H1 (cell line): Measurements from ENCODE around the gene ARNT2. TPM values are rescaled to one million over a fixed set of nuclear protein-coding genes. Genes with fewer than 3 reads are reported as not detected.

Experiments
- CTCF ChIA-PET: fragments of 300-600 bp; sonication (Branson Sonifier 250); formaldehyde crosslinking; loops from one replicate; lab custom pipeline; 2021; ENCODE audit not compliant: partially characterized antibody; lab: Charles Lee
- POLR2A ChIA-PET: fragments of 300-600 bp; sonication (Branson Sonifier 250); formaldehyde crosslinking; loops from one replicate; lab custom pipeline; 2021; ENCODE audit warnings: inconsistent platforms; ENCODE audit not compliant: partially characterized antibody; lab: Charles Lee
- DNase-seq, 2 experiments: peaks; one replicate each; pipeline versions ENCODE4 v3.0.0 to v3.0.0-alpha.2; 2010 to 2022; ENCODE audit warnings: low spot score in 2 of 2, low read depth in 1 of 2, mixed read lengths in 1 of 2
- FAIRE-seq: peaks from 2 replicates; lab custom pipeline; 2011; peaks lifted over from hg19 to GRCh38; lab: Jason Lieb, UNC
- H2AFZ ChIP-seq: 2 replicates; pipeline ENCODE4 v1.8.1; 2012; ENCODE audit warnings: low read length, inconsistent platforms
- H2AK5ac ChIP-seq: 2 replicates; pipeline ENCODE4 v1.6.1; 2013; ENCODE audit warnings: low read depth, low read length
- H2BK120ac ChIP-seq: replicated peaks from 2 replicates; pipeline ENCODE3; 2013; ENCODE audit warnings: low read depth, low read length, inconsistent platforms
- H2BK12ac ChIP-seq: 2 replicates; pipeline ENCODE4 v1.6.1; 2013; ENCODE audit warnings: low read depth, low read length
- H2BK15ac ChIP-seq: 2 replicates; pipeline ENCODE4 v1.6.1; 2013; ENCODE audit warnings: low read length
- H2BK20ac ChIP-seq: 2 replicates; pipeline ENCODE4 v1.6.1; 2013; ENCODE audit warnings: low read length
- H2BK5ac ChIP-seq: 2 replicates; pipeline ENCODE4 v1.6.1; 2013; ENCODE audit warnings: low read depth, low read length
- H3K14ac ChIP-seq: 2 replicates; pipeline ENCODE4 v1.6.1; 2013; ENCODE audit warnings: inconsistent platforms; ENCODE audit not compliant: insufficient read length
- H3K18ac ChIP-seq: 2 replicates; pipeline ENCODE4 v1.6.1; 2013; ENCODE audit warnings: low read length; ENCODE audit errors: extremely low read depth
- H3K23ac ChIP-seq: 2 replicates; pipeline ENCODE4 v1.6.1; 2013; ENCODE audit warnings: inconsistent platforms; ENCODE audit not compliant: insufficient read length
- H3K23me2 ChIP-seq: 2 replicates; pipeline ENCODE4 v1.6.1; 2013; ENCODE audit warnings: low read depth, low read length
- H3K27ac ChIP-seq: 2 replicates; pipeline ENCODE4 v1.6.1; 2011; ENCODE audit warnings: low read depth, low read length, inconsistent platforms
- H3K27me3 ChIP-seq, 4 experiments: replicated peaks in 1 of 4; 1 replicate in 1 of 4; 2 replicates in 3 of 4; pipeline versions ENCODE4 v1.6.1 to v1.8.1; 2011 to 2013; ENCODE audit warnings: low read length in 3 of 4, mild to moderate bottlenecking in 3 of 4, inconsistent platforms in 2 of 4, mixed read lengths in 2 of 4, moderate library complexity in 1 of 4; ENCODE audit not compliant: control insufficient read depth in 3 of 4, insufficient read depth in 3 of 4; ENCODE audit errors: extremely low read depth in 1 of 4
- H3K36me3 ChIP-seq, 4 experiments: 2 replicates each; pipeline versions ENCODE4 v1.6.1 to v1.8.1; 2011 to 2013; ENCODE audit warnings: mild to moderate bottlenecking in 4 of 4, low read length in 3 of 4, moderate library complexity in 2 of 4, control low read depth in 1 of 4, inconsistent platforms in 1 of 4; ENCODE audit not compliant: insufficient read depth in 4 of 4, control insufficient read depth in 2 of 4
- H3K4ac ChIP-seq: replicated peaks from 2 replicates; pipeline ENCODE3; 2013; ENCODE audit warnings: low read length, low read depth, mixed read lengths, inconsistent platforms; ENCODE audit not compliant: insufficient read length
- H3K4me1 ChIP-seq, 4 experiments: replicated peaks in 1 of 4; 1 replicate in 1 of 4; 2 replicates in 3 of 4; pipeline versions ENCODE4 v1.6.1 to v1.8.1; 2011 to 2013; ENCODE audit warnings: low read length in 3 of 4, inconsistent platforms in 2 of 4, mixed read lengths in 1 of 4; ENCODE audit not compliant: insufficient read depth in 4 of 4, control insufficient read depth in 3 of 4
- H3K4me2 ChIP-seq, 2 experiments: 2 replicates each; pipeline versions ENCODE4 v1.6.1 to v1.8.1; 2011 to 2013; ENCODE audit warnings: low read depth in 2 of 2, low read length in 2 of 2, control low read depth in 1 of 2, inconsistent platforms in 1 of 2, mild to moderate bottlenecking in 1 of 2; ENCODE audit not compliant: insufficient read depth in 1 of 2
- H3K4me3 ChIP-seq, 4 experiments: fragments of 200-600, 300-600 bp in 1 of 4; sonication (generic), shearing (Covaris generic), sonication (Bioruptor Twin) in 1 of 4; 2 replicates each; pipeline versions ENCODE4 v1.5.1 to v1.8.1; 2011 to 2016; ENCODE audit warnings: low read length in 4 of 4, low read depth in 3 of 4, control low read depth in 2 of 4, inconsistent platforms in 2 of 4, mild to moderate bottlenecking in 2 of 4, mixed read lengths in 1 of 4, moderate library complexity in 1 of 4; ENCODE audit not compliant: insufficient read depth in 2 of 4; ENCODE audit errors: extremely low read depth in 1 of 4
- H3K56ac ChIP-seq: replicated peaks from 2 replicates; pipeline ENCODE3; 2013; ENCODE audit warnings: low read depth, mild to moderate bottlenecking, mixed read lengths, low read length, inconsistent platforms; ENCODE audit not compliant: insufficient read length
- H3K79me1 ChIP-seq: 2 replicates; pipeline ENCODE4 v1.6.1; 2013; ENCODE audit warnings: low read depth, low read length, control low read depth
- H3K79me2 ChIP-seq, 2 experiments: 2 replicates each; pipeline versions ENCODE4 v1.6.1 to v1.8.1; 2012 to 2013; ENCODE audit warnings: low read length in 2 of 2, mild to moderate bottlenecking in 2 of 2, inconsistent platforms in 1 of 2; ENCODE audit not compliant: insufficient read depth in 2 of 2, control insufficient read depth in 1 of 2
- H3K9ac ChIP-seq, 4 experiments: replicated peaks in 1 of 4; 1 replicate in 1 of 4; 2 replicates in 3 of 4; pipeline versions ENCODE4 v1.6.1 to v1.8.1; 2011 to 2013; ENCODE audit warnings: low read depth in 3 of 4, low read length in 3 of 4, control low read depth in 2 of 4, mild to moderate bottlenecking in 2 of 4, moderate library complexity in 2 of 4, inconsistent platforms in 1 of 4; ENCODE audit errors: extremely low read depth in 1 of 4
- H3K9me3 ChIP-seq, 2 experiments: 2 replicates each; pipeline versions ENCODE4 v1.6.1 to v1.8.1; 2012 to 2013; ENCODE audit warnings: mild to moderate bottlenecking in 2 of 2, moderate library complexity in 2 of 2, control low read depth in 1 of 2, inconsistent platforms in 1 of 2, low read depth in 1 of 2, low read length in 1 of 2, mixed read lengths in 1 of 2; ENCODE audit not compliant: insufficient read depth in 2 of 2
- H4K20me1 ChIP-seq, 2 experiments: replicated peaks in 1 of 2; 2 replicates each; pipeline versions ENCODE3 to v1.8.1; 2011 to 2013; ENCODE audit warnings: inconsistent platforms in 2 of 2, low read length in 2 of 2, mild to moderate bottlenecking in 1 of 2; ENCODE audit not compliant: insufficient read depth in 2 of 2, control insufficient read depth in 1 of 2
- H4K5ac ChIP-seq: 2 replicates; pipeline ENCODE4 v1.6.1; 2013; ENCODE audit warnings: low read length, low read depth, mixed read lengths, inconsistent platforms; ENCODE audit not compliant: insufficient read length
- H4K8ac ChIP-seq: 2 replicates; pipeline ENCODE4 v1.8.0; 2013; ENCODE audit warnings: mild to moderate bottlenecking, moderate library complexity, low read length, inconsistent platforms; ENCODE audit not compliant: insufficient read depth; ENCODE audit errors: extremely low read depth
- H4K91ac ChIP-seq: replicated peaks from 2 replicates; pipeline ENCODE3; 2013; ENCODE audit warnings: low read length, mixed read lengths, inconsistent platforms; ENCODE audit not compliant: insufficient read length
- WGBS, 2 experiments: shearing (Covaris generic) in 1 of 2; methylation state at CpG; one replicate each; pipeline versions ENCODE4 v1.1.6 to v1.1.7; 2013 to 2015; ENCODE audit warnings: low lambda C conversion rate in 2 of 2, mixed read lengths in 2 of 2, inconsistent platforms in 1 of 2, low coverage in 1 of 2, missing lambda C conversion rate in 1 of 2; ENCODE audit not compliant: insufficient replicate concordance in 2 of 2, insufficient coverage in 1 of 2, insufficient read length in 1 of 2; ENCODE audit errors: extremely low coverage in 1 of 2, missing lambda C conversion rate in 1 of 2; 5-methylcytosine and 5-hydroxymethylcytosine counted together
- polyA plus RNA-seq, 7 experiments: library from polyadenylated mRNA; depleted of rRNA in 3 of 7; stranded (reverse) in 5 of 7; unstranded in 2 of 7; fragments of >200 nt in 5 of 7; fragments of 200-250 nt in 2 of 7; gene quantifications; 1 replicate in 5 of 7; 2 replicates in 1 of 7; 4 replicates in 1 of 7; pipeline versions ENCODE4 v1.2.1 to v1.2.3, GENCODE V29; 2011 to 2013; ENCODE audit warnings: missing spikeins in 2 of 7, mixed read lengths in 2 of 7
- total RNA-seq: library from RNA; stranded (reverse); fragmentation: NEBNext Ultra II Directional; extraction: Animal tissue kit (Norgen Biotek cat#: 25700); gene quantifications from 2 replicates; pipeline ENCODE4 v1.2.1, GENCODE V29; 2021

ARNT2 gene
- total and polyA plus RNA-seq, 2 of the 8 experiments (the other 6 are each of a cell fraction or from before 2014, with no cell fraction given), result 9.5 to 14.6 TPM

- H4K20me1 ChIP-seq, result no peaks in the 10 kb centered on the region
- H3K23ac ChIP-seq, result no peak overlapping the region
- no peak overlapping the region for H3K56ac ChIP-seq
- no peaks in the 10 kb centered on the region for H3K79me2 ChIP-seq
- no peaks in the 10 kb centered on the region for H3K79me1 ChIP-seq
- no peak overlapping the region for H3K27ac ChIP-seq
- no peak overlapping the region for H4K8ac ChIP-seq
- H3K27me3 ChIP-seq, result no peaks in the 10 kb centered on the region
- H2BK12ac ChIP-seq, result no peak overlapping the region
- 79 to 100% methylated on average over 1 of the region's 1 CpG for WGBS, 2 experiments
- H3K4me1 ChIP-seq, result peaks cover 0 to 6% (median 0%) of the 10 kb centered on the region in 4 experiments; a peak in 2 of 7 replicates
- H2AFZ ChIP-seq, result no peak overlapping the region
- no peak overlapping the region for H4K91ac ChIP-seq
- H4K5ac ChIP-seq, result no peak overlapping the region
- FAIRE-seq (no peak), DNase-seq (no peak)
- no peak overlapping the region for H3K4me2 ChIP-seq
- CTCF ChIA-PET, result interaction anchor here (1.3 to 1.6 kb wide), 2 partner anchors 19 to 274 kb away, joined by 3 to 4 read pairs; no protein-coding TSS in a partner anchor
- POLR2A ChIA-PET, result interaction anchor here (0.8 kb wide), 1 partner anchor 13 kb away, joined by 3 read pairs; no protein-coding TSS in a partner anchor
- no peak overlapping the region for H3K4me3 ChIP-seq
- no peak overlapping the region for H2BK120ac ChIP-seq
- no peak overlapping the region for H3K14ac ChIP-seq
- no peaks in the 10 kb centered on the region for H3K9me3 ChIP-seq
- H2BK5ac ChIP-seq, result no peak overlapping the region
- no peak overlapping the region for H3K9ac ChIP-seq
- no peak overlapping the region for H2BK15ac ChIP-seq
- no peak overlapping the region for H3K18ac ChIP-seq
- H3K23me2 ChIP-seq, result no peaks in the 10 kb centered on the region
- no peak overlapping the region for H2AK5ac ChIP-seq
- H3K36me3 ChIP-seq, result no peaks in the 10 kb centered on the region
- H2BK20ac ChIP-seq, result no peak overlapping the region
- H3K4ac ChIP-seq, result no peak overlapping the region
Measured at GRCh38 chr15:80386151-80386550, 18.0 kb upstream of the ARNT2 start.
